GM12878 (cell line): ENCODE results near the gene SLC38A3.

ENCODE experiments used
- ATF3 ChIP-seq: IDR thresholded peaks from 2 replicates; pipeline ENCODE4 v1.6.1; 2011; ENCODE audit warnings: low read depth, mild to moderate bottlenecking, low read length, moderate library complexity, borderline replicate concordance; ENCODE audit errors: extremely low read depth
- CHD2 ChIP-seq: IDR thresholded peaks from 2 replicates; pipeline ENCODE4 v1.6.1; 2011; ENCODE audit warnings: low read depth, low read length, improper control_type of control experiment, borderline replicate concordance
- CTCF ChIP-seq, 3 experiments: IDR thresholded peaks in 2 of 3; conservative IDR thresholded peaks in 1 of 3; 2 replicates each; pipeline ENCODE4 v1.5.1; 2011; ENCODE audit warnings: low read depth in 3 of 3, low read length in 3 of 3, mild to moderate bottlenecking in 3 of 3, control low read depth in 2 of 3, moderate library complexity in 2 of 3, inconsistent platforms in 1 of 3, mixed read lengths in 1 of 3; ENCODE audit not compliant: control insufficient read depth in 2 of 3, insufficient read depth in 1 of 3; ENCODE audit errors: extremely low read depth in 1 of 3
- EP300 ChIP-seq, 2 experiments: fragments of 150-350 bp in 1 of 2; IDR thresholded peaks; 2 replicates each; pipeline ENCODE4 v1.6.1; 2011 to 2012; ENCODE audit warnings: low read depth in 2 of 2, low read length in 2 of 2, borderline replicate concordance in 1 of 2, improper control_type of control experiment in 1 of 2, inconsistent platforms in 1 of 2; ENCODE audit not compliant: control insufficient read depth in 1 of 2
- PBX3 ChIP-seq: IDR thresholded peaks from 2 replicates; pipeline ENCODE4 v1.6.1; 2011; ENCODE audit warnings: mild to moderate bottlenecking, low read depth, low read length, moderate library complexity; ENCODE audit not compliant: insufficient replicate concordance
- POLR2A ChIP-seq: IDR thresholded peaks from 2 replicates; pipeline ENCODE4 v1.6.1; 2011; ENCODE audit warnings: low read depth, mild to moderate bottlenecking, low read length
- RBBP5 ChIP-seq: fragments of 200-600 bp; sonication (generic); conservative IDR thresholded peaks from 2 replicates; pipeline ENCODE4 v1.6.1; 2016
- RFX5 ChIP-seq: IDR thresholded peaks from 2 replicates; pipeline ENCODE4 v1.6.1; 2011; ENCODE audit warnings: low read depth, low read length, improper control_type of control experiment
- SIN3A ChIP-seq: IDR thresholded peaks from 2 replicates; pipeline ENCODE4 v1.6.1; 2012; ENCODE audit warnings: low read depth, low read length, improper control_type of control experiment
- SMAD1 ChIP-seq: fragments of 450-650 bp; IDR thresholded peaks from 2 replicates; pipeline ENCODE4 v1.6.1; 2018; ENCODE audit warnings: mild to moderate bottlenecking, low read depth; ENCODE audit not compliant: partially characterized antibody
- TCF12 ChIP-seq: IDR thresholded peaks from 2 replicates; pipeline ENCODE4 v1.6.1; 2011; ENCODE audit warnings: low read depth, mild to moderate bottlenecking, low read length

- TF ChIP-seq SMAD1 (no peak), PBX3 (no peak), CTCF (IDR thresholded peaks at IDR 0.05 in 2 of 3, conservative IDR thresholded peaks at IDR 0.05 in 1 of 3; ENCODE audit: control insufficient read depth in 2 of 3, extremely low read depth in 1 of 3, insufficient read depth in 1 of 3, low read depth in 3 of 3, low read length in 3 of 3) (no peak), ATF3 (no peak), POLR2A (no peak), RBBP5 (no peak), CHD2 (no peak), SIN3A (no peak), EP300 (IDR thresholded peaks at IDR 0.05; ENCODE audit: borderline replicate concordance in 1 of 2, control insufficient read depth in 1 of 2, low read depth in 2 of 2, low read length in 2 of 2) (no peak), RFX5 (no peak), TCF12 (no peak)
Measured at GRCh38 chr3:50241163-50241562, 36.1 kb downstream of the SLC38A3 start.
